GM21786 (cell line): ENCODE measurements around the gene CCDC88C.
"Not testable (repeated sequence)": the region's sequence is repeated elsewhere in the genome, so short reads cannot be mapped to it uniquely, and the experiment has no call there.

Experiments used
- ATAC-seq: cut with Tn5 transposase; IDR thresholded peaks from one replicate; pipeline ENCODE4 v1.9.1; 2021; ENCODE audit not compliant: unreplicated experiment

The CCDC88C gene

DNA sequence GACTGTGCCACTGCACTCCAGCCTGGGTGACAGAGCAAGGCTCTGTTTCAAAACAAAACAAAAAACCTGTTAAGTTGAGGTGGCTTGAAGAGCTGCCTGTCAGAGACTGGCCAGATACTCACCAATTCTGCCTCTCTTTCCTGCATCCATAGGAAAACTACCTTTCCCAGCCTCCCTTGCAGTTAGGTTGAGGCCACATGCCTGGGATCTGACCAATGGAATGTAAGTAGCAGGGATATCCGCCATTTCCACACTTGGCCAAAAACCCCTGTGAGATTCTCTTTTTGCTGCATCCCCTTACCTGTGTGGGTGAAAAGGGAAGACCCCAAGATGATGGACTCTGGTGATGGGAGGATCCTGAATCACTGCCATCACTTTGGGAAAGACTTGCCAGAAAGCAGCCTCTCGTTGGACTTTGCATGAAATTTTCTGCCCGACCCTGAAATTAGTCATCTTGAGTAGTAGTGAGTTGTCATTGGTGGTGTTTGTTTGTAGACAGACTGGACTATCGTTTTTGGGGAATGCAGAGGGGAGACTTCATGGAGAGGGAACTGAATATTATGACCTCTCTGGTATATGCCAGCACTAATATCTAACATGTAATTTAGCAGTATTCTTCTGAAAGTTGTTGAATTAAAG is 187.1 kb downstream of the CCDC88C start:
- ATAC-seq, result no peak

DNA sequence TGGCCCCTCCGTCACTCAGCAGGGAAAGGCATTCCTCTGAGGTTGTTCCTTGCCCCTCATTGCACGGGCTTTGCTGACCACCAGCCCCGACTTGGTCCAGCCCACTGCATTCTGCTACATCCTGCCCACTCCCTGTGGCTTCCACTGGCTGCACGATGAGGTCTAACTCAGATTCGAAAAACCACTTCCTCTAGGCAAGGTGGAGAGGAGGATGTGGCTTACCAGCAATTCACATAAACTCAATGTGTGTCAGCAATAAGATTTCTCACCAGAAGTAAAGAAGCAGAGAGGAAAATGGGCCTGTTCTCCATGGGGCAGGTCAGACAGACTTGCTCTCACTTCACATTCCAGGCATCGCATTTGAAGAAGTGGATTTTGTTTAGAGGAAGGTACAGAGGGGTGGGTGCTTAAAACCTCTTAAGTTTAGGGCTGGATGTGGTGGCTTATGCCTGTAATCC is 187.8 kb downstream of the CCDC88C start:
- peak; percentile 65 for ATAC-seq

GRCh38 chr14:91229005-91229382 is 188.6 kb downstream of the CCDC88C start:
- no peak for ATAC-seq

DNA sequence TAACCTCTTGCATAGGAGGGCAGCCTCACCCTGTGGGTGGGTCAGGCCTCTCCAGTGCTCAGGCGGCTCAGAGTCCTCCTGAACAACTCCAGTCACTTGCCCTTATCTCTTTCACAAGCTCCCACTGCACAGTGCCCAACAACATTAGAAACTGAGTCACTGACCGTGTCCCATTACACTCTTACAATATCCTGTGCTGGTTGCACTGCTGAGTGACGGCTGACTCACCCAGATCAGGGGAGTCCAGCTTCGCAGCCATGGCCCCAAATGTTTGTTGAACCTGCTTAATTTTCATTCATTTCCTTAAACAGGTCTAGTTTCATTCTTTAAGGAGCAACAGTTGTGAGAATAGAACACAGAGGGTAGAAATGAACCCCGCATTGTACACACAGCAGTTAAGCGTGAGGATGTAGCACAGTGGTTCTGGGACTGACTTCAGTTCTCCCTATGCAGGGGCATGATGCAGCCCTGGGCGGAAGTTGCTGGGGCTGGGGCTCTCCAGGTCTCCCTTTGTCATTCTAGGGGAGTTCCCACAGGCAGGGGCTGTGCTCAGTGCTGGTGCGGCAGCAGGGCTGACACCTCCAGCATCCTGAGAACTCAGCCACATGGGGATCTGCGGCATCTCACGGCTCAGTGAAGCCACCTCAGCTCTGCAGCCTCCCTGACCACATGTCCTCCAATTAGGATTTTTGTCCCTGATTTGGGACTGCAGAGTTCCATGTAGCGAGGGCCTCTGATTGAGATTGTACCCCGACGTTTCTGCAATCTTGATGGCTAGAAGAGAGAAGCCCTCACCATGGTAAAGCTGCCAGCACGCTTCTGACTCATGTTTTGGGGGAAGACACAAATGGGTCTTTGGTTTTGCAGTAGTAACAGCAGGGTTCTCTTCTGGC is 189.3 kb downstream of the CCDC88C start:
- ATAC-seq, result peak; percentile 87

GRCh38 chr14:91227183-91227628 is 190.4 kb downstream of the CCDC88C start:
- no peak for ATAC-seq

DNA sequence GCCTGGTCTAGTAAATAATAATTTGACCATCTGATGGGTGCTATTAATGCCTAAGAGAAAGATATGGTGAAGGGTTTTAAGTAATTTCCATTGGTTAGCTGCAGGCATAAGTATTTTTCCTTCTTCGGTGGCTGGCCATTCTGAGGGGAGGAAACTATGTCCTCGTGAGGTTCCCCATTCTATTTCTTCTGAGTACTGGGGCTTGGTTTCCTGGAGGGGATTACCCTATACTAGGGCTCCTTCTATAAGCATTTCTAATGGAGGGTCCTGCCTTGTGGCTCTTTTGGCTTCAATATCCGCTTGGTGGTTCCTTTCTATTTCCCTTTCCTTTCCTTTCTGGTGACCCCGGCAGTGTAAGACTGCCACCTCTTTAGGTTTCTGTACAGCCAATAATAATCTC is 191.3 kb downstream of the CCDC88C start:
- ATAC-seq, result not testable (repeated sequence)

- ATAC-seq, result no peak
These were observed 192.6 kb downstream of the CCDC88C start for GRCh38 chr14:91225025-91225424.

DNA sequence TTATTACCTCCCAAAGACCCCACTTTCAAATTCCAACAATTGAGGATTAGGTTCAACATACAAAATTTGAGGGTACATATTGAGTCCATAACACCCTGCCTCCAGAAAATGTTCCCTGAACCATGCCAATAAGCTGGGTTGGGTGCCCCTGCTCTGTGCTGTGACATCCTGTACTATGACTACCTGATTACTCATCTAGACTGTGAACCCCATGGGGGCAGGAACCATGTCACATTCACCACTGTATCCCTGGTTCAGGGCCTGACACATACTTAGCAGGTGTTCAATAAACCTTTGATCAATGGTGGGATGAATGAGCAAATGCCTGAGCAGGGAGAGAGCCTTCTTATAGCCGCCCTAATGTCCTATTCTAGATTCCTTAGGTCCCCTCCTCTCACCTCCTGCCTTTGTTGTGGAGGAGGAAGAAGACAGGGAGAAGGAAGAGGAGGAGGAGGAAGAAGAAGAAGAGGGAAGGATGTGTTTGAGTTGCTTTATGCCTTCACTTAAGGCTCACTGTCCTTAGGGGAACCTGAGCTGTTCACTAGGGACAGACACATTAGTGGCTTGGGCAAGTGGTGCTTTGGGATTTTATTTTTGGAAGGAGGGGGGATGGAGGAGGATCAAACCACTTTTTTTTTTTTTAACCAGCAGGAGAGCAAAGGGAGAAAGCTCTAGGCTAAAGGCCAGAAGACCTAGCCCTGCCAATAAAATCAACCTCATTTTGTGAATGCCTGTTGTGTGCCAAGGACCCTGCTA is 194.4 kb downstream of the CCDC88C start:
- ATAC-seq, result no peak
